K562 (cell line): ENCODE measurements around the gene ORAI3. TPM values are rescaled to one million over a fixed set of nuclear protein-coding genes. Genes with fewer than 3 reads are reported as not detected.
A peak's percentile ranks its signal among the peaks of the same experiment; 100 is the strongest.

Experiments
- BRF1 ChIP-seq: IDR thresholded peaks from 3 replicates; pipeline ENCODE4 v1.6.1; 2011; ENCODE audit warnings: borderline replicate concordance, mild to moderate bottlenecking; ENCODE audit not compliant: insufficient read length; ENCODE audit errors: extremely low read depth
- CBFA2T3 ChIP-seq: fragments of 450-650 bp; IDR thresholded peaks from 2 replicates; pipeline ENCODE4 v1.6.1; 2017
- CTBP1 ChIP-seq: fragments of 450-650 bp; IDR thresholded peaks from 2 replicates; pipeline ENCODE4 v1.6.1; 2016; ENCODE audit warnings: borderline replicate concordance
- IFI16 ChIP-seq: fragments of 250-450 bp; sonication (Bioruptor Pico); IDR thresholded peaks from 2 replicates; pipeline ENCODE4 v2.1.2; 2022; ENCODE audit warnings: mild to moderate bottlenecking, inconsistent platforms
- KAT8 ChIP-seq: fragments of 450-650 bp; IDR thresholded peaks from 2 replicates; pipeline ENCODE4 v1.6.1; 2016; ENCODE audit warnings: low read depth, mild to moderate bottlenecking
- KLF1 ChIP-seq: fragments of 450-650 bp; IDR thresholded peaks from 2 replicates; pipeline ENCODE4 v1.6.1; 2016; ENCODE audit warnings: missing genetic modification characterization, missing compliant biosample characterization
- KLF10 ChIP-seq: fragments of 250-450 bp; sonication (Bioruptor Pico); IDR thresholded peaks from 2 replicates; pipeline ENCODE4 v1.6.1; 2021; ENCODE audit warnings: matching md5 sums
- MTF1 ChIP-seq: fragments of 250-450 bp; sonication (Bioruptor Pico); IDR thresholded peaks from 2 replicates; pipeline ENCODE4 v1.9.0; 2021; ENCODE audit warnings: moderate library complexity, mild to moderate bottlenecking, inconsistent platforms, borderline replicate concordance
- PBX2 ChIP-seq, 2 experiments: IDR thresholded peaks in 1 of 2; conservative IDR thresholded peaks in 1 of 2; 2 replicates each; pipeline ENCODE4 v1.6.1; 2016; ENCODE audit warnings: low read depth in 2 of 2, mild to moderate bottlenecking in 1 of 2, missing compliant biosample characterization in 1 of 2, missing genetic modification characterization in 1 of 2, moderate library complexity in 1 of 2
- PCBP1 ChIP-seq: fragments of 200-400 bp; formaldehyde crosslinking; IDR thresholded peaks from 2 replicates; pipeline ENCODE4 v1.6.1; 2018; ENCODE audit warnings: mild to moderate bottlenecking, low read depth, low read length; ENCODE audit not compliant: poor library complexity, severe bottlenecking
- PCBP2 ChIP-seq: fragments of 200-400 bp; formaldehyde crosslinking; IDR thresholded peaks from 2 replicates; pipeline ENCODE4 v1.6.1; 2018; ENCODE audit warnings: low read length, low read depth, mild to moderate bottlenecking, moderate library complexity; ENCODE audit not compliant: poor library complexity, severe bottlenecking
- PHF20 ChIP-seq: fragments of 450-650 bp; IDR thresholded peaks from 2 replicates; pipeline ENCODE4 v1.6.1; 2018; ENCODE audit not compliant: partially characterized antibody
- RUNX1 ChIP-seq: sonication (generic); IDR thresholded peaks from 2 replicates; pipeline ENCODE4 v1.6.1; 2016; ENCODE audit warnings: antibody characterized with exemption, low read depth
- SIN3A ChIP-seq, 2 experiments: fragments of 150-350 bp in 1 of 2; IDR thresholded peaks; 2 replicates each; pipeline ENCODE4 v1.6.1; 2011 to 2016; ENCODE audit warnings: borderline replicate concordance in 2 of 2, low read depth in 2 of 2, low read length in 2 of 2, mild to moderate bottlenecking in 2 of 2, moderate library complexity in 2 of 2; ENCODE audit not compliant: control insufficient read depth in 1 of 2
- SIN3B ChIP-seq: fragments of 450-650 bp; IDR thresholded peaks from 2 replicates; pipeline ENCODE4 v1.6.1; 2017; ENCODE audit warnings: low read depth, mild to moderate bottlenecking, moderate library complexity
- STAT5B ChIP-seq: fragments of 250-450 bp; sonication (Bioruptor Pico); IDR thresholded peaks from 2 replicates; pipeline ENCODE4 v1.8.0; 2021; ENCODE audit warnings: mild to moderate bottlenecking, inconsistent platforms
- TBL1XR1 ChIP-seq, 2 experiments: IDR thresholded peaks; 2 replicates each; pipeline ENCODE4 v1.6.1; 2012; ENCODE audit warnings: improper control_type of control experiment in 2 of 2, low read length in 2 of 2, mild to moderate bottlenecking in 1 of 2
- TSC22D4 ChIP-seq: fragments of 450-650 bp; IDR thresholded peaks from 2 replicates; pipeline ENCODE4 v1.6.1; 2016; ENCODE audit warnings: missing genetic modification characterization, missing biosample characterization, control low read depth
- XRCC5 ChIP-seq: fragments of 200-400 bp; formaldehyde crosslinking; IDR thresholded peaks from 2 replicates; pipeline ENCODE4 v1.6.1; 2017; ENCODE audit warnings: low read depth, mild to moderate bottlenecking, low read length
- ZBTB1 ChIP-seq: sonication (generic); formaldehyde crosslinking; IDR thresholded peaks from 2 replicates; pipeline ENCODE4 v1.8.1; 2023; ENCODE audit warnings: missing genetic modification reagents, low read depth, mild to moderate bottlenecking, borderline replicate concordance
- ZBTB7A ChIP-seq: IDR thresholded peaks from 2 replicates; pipeline ENCODE4 v1.6.1; 2011; ENCODE audit warnings: low read depth, mild to moderate bottlenecking, low read length, moderate library complexity, borderline replicate concordance; ENCODE audit not compliant: control insufficient read depth
- ZNF124 ChIP-seq: sonication (generic); formaldehyde crosslinking; IDR thresholded peaks from 2 replicates; pipeline ENCODE4 v1.8.1; 2022; ENCODE audit warnings: missing genetic modification reagents
- ZNF398 ChIP-seq: fragments of 250-450 bp; sonication (Bioruptor Pico); IDR thresholded peaks from 2 replicates; pipeline ENCODE4 v1.8.0; 2021; ENCODE audit warnings: moderate library complexity, mild to moderate bottlenecking, inconsistent platforms
- ZNF444 ChIP-seq: fragments of 250-450 bp; sonication (Bioruptor Pico); IDR thresholded peaks from 2 replicates; pipeline ENCODE4 v1.4.0; 2020; ENCODE audit warnings: mild to moderate bottlenecking, moderate library complexity
- ZNF764 ChIP-seq: fragments of 250-450 bp; sonication (Bioruptor Pico); IDR thresholded peaks from 2 replicates; pipeline ENCODE4 v1.4.0; 2020; ENCODE audit warnings: low read depth, mild to moderate bottlenecking, moderate library complexity
- polyA plus RNA-seq, 8 experiments: library from polyadenylated mRNA; depleted of rRNA in 4 of 8; stranded (reverse) in 5 of 8; unstranded in 3 of 8; fragments of >200 nt; fragmentation: Nextera tagmentation in 2 of 8; fragmentation: Illumina TruSeq in 1 of 8; extraction: Ambion mirVana in 2 of 8; extraction: Trizol in 1 of 8; gene quantifications; 2 replicates each; pipeline versions ENCODE4 v1.2.1 to v1.2.3, GENCODE V29; 2011 to 2014; ENCODE audit warnings: inconsistent platforms in 1 of 8, missing spikeins in 1 of 8
- total RNA-seq, 7 experiments: library from RNA; depleted of rRNA in 6 of 7; stranded (reverse); fragments of >200 nt in 6 of 7; fragmentation: Illumina TruSeq in 2 of 7; extraction: Trizol in 2 of 7; gene quantifications; 2 replicates each; pipeline versions ENCODE4 v1.2.1 to v1.2.3, GENCODE V29; 2011 to 2021; ENCODE audit warnings: low replicate concordance in 1 of 7

ORAI3 gene
- total and polyA plus RNA-seq, 9 of the 15 experiments (the other 6 are each of a cell fraction or from before 2014, with no cell fraction given): 4.9 to 23.3 (median 14.1) TPM

DNA sequence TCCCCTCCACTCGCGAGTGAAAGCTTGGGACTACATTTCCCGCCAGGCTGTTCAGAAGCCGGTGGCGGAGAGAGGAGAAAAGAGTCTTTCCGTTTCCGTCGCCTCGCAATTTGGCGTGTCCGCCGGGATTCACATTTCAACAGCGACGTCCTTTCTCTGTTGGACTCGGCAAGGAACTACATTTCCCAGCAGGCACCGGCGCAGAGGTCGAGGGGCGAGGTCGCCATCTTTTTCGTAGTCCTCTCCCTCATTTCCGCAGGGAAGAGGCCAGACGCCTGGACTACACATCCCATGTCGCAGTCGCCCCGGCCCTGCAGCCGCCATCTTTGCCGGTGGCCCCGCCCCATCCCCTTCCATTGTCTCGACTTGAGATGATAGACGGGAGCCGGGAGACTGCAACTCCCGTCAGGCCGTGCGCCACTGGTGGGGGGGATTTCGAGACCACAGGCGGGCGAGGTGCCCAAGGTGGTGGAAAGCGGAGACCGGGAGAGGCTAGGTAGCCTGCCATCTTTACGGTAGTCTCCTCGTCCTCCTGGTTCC lies 26.4 kb upstream of the ORAI3 start (continued):
- TF ChIP-seq BRF1 (no peak), ZBTB7A (peak; percentile 73; the same call in 1 of the 2 replicates), IFI16 (CRISPR knock-in tag) (no peak), ZNF444 (no peak), ZNF764 (no peak), KLF10 (CRISPR knock-in tag) (no peak), KLF1 (tag) (no peak), RUNX1 (no peak), ZBTB1 (CRISPR knock-in tag) (no peak), STAT5B (CRISPR knock-in tag) (no peak), MTF1 (CRISPR knock-in tag) (no peak), CBFA2T3 (no peak), XRCC5 (peak; percentile 20), CTBP1 (no peak), TBL1XR1 (IDR thresholded peaks at IDR 0.05; ENCODE audit: low read length in 2 of 2) (peak; percentile 69 to 80; a peak in 3 of 4 replicates), TSC22D4 (tag) (no peak), ZNF124 (no peak), PCBP2 (no peak), SIN3B (no peak), KAT8 (no peak), PCBP1 (no peak), SIN3A (IDR thresholded peaks at IDR 0.05; ENCODE audit: borderline replicate concordance in 2 of 2, control insufficient read depth in 1 of 2, low read depth in 2 of 2, low read length in 2 of 2) (no peak; a peak in 2 of 4 replicates), PHF20 (no peak), ZNF398 (CRISPR knock-in tag) (no peak), PBX2 (CRISPR knock-in tag; IDR thresholded peaks at IDR 0.05; ENCODE audit: low read depth) (peak; percentile 68), PBX2 (tag; conservative IDR thresholded peaks at IDR 0.05; ENCODE audit: low read depth) (peak; percentile 76)
